Right renal pelvis (tissue), 4 donors: ENCODE results near the gene CCR3. TPM values are rescaled to one million over a fixed set of nuclear protein-coding genes. Genes with fewer than 3 reads are reported as not detected.
"Not testable (repeated sequence)": the region's sequence is repeated elsewhere in the genome, so short reads cannot be mapped to it uniquely, and the experiment has no call there.

Source experiments
- DNase-seq, 4 donors: peaks; one replicate each; pipeline ENCODE4 v3.0.0-alpha.2; 2013; ENCODE audit warnings: low read depth in 4 of 4, low spot score in 3 of 4, missing footprints in 1 of 4
- polyA plus RNA-seq, 4 donors: library from polyadenylated mRNA; unstranded; fragments of 120-200 nt; gene quantifications; one replicate each; pipeline ENCODE4 v1.2.1, GENCODE V29; 2013; ENCODE audit not compliant: insufficient read length in 4 of 4

CCR3 gene
- polyA plus RNA-seq: not detected

DNA sequence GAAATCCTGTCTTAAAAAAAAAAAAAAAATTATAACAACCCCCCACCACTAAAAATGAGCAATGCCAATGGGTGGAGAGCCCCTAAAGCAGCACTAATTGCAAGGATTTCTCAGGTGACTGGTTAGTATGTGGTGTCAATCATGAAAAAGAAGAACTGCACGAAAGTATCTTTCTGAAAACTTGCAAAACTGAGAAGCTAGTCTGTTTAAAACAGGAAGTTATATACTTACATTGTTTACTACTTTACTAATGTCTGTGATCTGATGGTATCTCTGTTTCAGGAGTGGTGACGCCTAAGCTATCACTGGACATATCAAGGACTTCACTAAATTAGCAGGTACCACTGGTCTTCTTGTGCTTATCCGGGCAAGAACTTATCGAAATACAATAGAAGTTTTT is at the start of gene CCR3:
TSS of gene CCR3 (plus strand) at position 341 of the 400 bp plus-strand sequence. CDS start 22,699 bp downstream, outside the sequence.
- no peak for DNase-seq

DNA sequence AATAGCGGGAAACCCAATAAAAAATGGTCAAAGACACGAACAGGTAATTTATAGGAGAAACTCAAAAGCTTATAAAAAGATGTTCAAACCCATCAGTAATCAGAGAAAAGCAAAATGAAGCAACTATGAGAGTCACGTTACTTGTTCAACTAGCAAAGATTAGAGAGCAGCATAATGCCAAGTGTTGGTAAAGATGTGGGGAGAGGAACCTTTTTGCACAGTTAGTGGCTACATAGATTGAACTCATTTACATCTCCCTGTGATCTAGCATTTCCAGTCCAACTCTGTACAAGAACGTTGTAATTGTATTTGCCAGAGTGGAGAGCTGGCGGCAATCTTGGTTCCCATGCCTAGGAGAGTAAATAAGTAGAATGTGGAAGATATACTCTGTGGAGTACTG is 49.3 kb upstream of the CCR3 start:
- DNase-seq: no peak

DNA sequence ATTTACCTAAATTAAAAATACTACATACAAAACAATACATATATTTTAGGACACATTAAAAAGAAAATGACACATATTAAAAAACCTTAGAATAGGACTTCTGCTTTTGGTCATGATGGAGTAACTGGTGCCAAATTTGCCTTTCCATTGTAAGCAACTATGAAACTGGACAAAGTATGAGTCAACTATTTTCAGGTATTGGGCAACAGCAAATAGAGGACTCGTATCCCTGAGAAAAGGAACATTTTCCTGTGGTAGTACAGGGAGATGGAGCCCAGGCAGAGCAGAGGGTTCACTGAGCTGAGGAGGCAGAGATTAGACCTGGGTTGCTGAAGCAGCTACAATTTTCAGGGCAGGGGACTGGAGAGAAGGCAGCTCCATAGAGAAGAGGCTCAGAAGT is 48.8 kb upstream of the CCR3 start:
- no peak for DNase-seq

DNA sequence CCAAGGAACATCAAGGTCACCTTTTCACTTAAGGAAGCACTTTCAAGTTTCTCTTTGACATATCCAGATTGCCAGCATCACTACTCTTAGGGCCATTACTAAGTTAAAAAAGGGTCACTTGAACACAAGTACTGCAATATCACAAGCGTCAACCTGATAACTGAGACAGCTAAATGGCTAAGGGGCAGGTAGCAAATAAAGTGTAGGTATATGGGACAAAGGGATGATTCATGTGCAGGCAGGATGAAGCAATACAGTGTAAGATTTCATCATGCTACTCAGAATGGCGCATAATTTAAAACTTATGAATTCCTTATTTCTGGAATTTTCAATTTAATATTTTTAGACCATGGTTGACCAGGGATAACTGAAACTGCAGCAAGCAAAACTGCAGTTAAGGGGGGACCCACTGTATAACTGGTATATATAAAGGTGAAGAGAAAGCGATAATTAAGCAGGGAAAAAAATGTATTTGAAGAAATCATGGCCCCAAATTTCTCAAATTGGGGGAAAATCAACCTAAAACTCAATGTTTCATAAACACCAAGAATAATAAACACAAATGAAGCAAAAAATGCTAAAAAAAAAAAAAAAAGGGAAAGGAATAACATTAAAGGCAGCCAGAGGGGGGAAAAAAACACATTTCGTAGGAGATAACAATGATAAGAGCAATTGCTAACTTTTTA is 47.2 kb upstream of the CCR3 start:
- no peak for DNase-seq

DNA sequence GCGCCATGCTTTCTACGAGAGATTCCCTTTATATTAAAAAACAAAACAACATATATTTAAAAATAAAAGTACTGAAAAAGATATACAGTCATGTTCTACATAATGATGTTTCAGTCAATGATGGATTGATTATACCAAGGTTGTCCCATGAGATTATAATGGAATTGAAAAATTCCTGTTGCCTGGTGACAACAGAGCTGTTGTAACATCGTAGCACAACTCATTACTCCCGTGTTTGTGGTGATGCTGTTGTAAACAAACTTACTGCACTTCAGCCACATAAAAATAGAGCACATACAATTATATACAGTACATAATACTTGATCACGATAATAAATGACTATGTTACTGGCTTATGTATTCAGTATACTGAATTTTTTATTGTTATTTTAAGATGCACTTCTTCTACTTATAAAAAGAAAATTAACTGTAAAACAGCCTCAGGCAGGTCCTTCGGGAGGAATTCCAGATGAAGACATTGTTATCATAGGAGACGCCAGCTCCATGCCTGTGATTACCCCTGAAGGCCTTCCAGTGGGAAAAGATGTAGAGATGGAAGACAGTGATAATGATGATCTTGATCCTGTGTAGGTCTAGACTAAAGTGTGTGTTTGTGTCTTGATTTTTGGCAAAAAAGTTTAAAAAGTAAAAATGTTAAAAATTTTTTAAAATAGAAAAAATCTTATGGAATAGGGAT is 45.9 kb upstream of the CCR3 start:
- DNase-seq: no peak

DNA sequence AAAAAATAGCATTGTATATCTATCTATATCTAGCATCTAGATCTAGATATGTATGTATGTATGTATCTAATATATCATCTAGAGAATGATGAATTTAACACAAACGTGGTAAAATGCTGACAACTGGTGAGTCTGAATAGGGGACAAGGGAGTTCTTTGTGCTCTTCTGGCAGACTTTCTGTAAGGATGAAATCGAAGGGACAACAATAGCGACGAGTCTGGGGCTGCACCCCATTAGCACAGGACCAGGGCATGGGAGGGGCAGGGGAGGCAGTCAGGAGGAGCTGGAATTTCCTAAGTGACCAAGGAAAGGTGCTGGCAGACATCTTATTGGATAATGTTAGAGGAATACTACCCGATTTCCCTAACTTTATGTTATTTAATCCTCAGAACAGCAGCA is 42.0 kb upstream of the CCR3 start:
- no peak for DNase-seq

DNA sequence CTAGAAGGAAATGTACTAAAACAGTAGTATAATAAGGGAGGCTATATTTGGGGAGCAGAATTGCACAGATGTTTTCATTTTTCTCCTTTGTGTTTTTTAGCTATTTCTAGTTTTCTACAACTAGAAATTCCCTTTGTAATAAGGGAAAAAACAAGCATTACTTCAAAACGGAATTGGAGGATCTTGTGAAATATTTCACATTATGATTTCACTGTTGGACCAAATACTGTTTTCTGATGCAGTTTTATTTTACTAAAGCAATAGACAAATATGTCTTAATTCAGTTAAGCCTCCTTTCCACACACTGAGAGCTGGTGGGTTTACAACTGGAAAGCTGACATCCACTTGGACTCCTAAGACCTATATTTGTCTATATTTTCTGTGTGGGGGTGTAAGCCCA is 41.5 kb upstream of the CCR3 start:
- no peak for DNase-seq

DNA sequence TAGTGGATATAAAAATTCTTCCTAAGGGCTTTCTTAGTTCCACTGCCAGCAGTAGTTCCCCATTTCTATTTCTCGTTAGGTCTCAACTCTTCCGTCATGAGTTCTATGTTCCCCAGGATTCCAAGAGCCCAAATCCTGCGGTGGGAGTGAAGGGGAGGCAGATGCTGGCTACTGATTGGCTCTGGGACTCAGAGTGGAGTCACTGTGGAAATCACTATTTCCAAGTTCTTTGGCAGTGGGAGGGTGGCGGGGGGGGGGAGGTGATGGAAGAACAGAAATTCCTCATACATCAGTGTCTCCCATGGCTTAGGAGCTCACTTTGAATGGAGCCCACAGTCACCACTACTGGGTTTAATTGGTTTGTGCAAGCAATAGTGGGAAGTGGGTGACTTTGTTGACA is 39.7 kb upstream of the CCR3 start:
- DNase-seq: no peak

DNA sequence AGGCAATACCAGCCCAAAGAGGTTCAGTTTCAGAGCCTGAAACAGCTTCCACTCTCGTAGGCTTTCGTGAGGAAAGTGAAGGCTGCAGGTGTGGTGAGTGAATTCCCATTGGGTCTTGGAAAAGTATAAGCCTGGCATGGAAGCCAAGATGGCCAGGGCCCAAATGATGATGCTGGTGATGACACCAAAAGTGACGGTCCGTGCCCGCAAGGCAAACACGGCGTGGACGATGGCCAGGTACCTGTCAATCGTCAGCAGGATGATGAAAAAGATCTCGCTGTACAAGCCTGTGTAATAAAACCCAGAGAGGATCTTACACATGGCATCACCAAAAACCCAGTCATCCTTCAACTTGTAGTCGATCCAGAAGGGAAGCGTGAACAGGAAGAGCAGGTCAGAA is 38.6 kb upstream of the CCR3 start:
- no peak for DNase-seq

DNA sequence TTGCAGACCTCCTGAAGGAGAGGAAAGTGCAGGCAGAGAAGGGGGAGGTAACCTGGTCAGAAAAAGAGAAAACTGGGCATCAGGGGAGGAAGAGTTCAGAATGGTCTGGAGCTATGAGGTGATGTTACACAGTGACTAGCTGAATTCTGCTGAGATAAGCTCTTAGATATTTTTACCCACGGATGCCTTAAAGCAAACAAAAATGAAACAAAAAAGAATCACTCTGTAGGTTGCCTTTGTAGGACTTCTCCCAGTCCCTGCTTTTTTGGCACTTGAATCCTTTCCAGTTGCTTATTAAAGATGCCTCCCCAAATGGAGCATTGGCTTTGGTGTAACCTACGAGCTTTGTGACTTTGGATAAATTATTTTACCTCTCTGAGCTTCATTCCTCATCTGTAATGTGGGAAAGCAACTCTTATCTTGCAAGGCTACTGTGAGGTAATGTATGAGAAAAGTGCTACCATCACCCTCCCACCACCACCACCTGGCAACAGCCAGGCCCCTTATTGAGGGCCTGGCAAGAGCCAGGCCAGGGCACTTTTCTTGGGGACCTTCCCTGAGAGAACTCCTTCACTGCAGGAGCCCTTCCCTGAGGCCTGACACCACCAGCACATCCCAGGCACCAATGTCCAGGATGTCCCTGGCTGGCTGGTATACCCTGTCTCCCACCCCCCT is 36.8 kb upstream of the CCR3 start:
- DNase-seq: no peak

DNA sequence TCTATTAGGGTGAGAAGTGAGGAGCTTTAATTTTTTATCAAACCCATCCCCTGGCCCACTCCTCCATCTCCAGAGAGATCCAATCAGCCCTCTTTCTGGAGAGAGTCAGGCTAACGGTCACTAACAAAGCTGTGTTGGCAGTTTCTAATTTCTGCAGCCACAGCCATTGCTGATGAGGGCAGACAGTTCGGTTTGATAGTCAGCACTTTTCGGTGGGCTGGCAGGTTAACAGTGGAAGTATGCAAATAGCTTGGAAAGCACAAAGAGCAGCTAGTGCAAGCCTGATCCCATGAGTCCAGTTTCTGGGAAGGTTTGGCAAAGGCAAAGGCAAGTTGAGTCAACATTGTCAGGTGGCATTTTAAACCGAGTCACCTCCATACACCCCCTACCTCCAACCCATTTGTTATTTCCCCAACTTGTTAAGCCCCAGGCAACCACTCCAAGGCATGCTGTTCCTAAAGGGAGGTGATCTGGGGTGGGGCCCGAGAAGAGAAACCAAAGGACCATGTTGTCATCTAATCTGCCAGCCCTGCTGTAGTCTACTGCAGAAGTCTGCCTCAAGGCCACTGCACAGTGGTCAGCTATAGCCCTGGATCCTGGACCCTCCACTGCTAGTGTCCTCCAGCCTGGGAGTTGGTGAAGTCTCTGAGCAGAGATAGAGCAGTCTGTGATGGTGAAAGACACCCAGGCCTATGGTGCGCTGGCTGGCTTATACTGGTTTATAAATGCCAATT is 35.8 kb upstream of the CCR3 start:
- DNase-seq: no peak

DNA sequence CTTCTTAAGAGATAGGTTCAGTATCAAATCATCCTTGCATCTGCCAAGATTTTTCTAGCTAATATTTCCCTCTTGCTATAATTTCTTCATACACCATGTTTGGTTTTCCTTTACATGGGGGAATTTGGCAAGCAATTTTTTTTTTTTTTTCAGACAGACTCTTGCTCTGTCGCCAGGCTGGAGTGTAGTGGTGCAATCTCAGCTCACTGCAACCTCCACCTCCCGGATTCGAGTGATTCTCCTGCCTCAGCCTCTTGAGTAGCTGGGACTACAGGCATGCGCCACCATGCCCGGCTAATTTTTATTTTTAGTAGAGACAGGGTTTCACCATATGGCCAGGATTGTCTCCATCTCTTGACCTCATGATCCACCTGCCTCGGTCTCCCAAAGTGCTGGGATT is 34.7 kb upstream of the CCR3 start:
- DNase-seq: not testable (repeated sequence)

DNA sequence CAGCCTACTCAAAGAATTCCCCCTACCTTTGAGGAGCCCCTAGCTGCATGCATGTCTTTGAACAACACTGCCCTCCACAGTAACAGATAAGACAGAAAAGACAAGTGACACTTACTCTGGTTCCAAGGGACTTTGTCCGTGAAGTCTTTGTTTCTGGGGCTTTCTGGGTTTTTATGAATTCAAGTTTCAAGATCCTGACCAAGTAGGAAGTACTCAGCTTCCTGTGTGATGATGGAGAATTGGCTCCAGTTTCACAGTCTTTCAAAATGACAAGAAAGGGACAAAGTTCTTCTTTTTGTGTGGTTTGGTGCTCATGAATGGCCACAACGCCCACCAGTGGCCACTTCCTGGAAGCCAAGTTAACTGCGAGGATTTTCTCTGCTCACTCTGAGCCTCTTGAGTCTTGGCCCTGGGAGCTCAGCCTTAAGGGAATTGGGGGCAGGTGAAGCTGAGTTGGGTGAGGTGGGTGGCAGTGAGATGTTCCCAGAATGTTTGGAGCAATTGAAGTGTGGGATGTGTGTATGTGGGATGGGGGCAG is 34.0 kb upstream of the CCR3 start, which contains the start of gene CCR1:
TSS of gene CCR1 (minus strand) at position 147 of the 538 bp plus-strand sequence. CDS start 4,000 bp downstream, outside the sequence.
- DNase-seq: no peak

DNA sequence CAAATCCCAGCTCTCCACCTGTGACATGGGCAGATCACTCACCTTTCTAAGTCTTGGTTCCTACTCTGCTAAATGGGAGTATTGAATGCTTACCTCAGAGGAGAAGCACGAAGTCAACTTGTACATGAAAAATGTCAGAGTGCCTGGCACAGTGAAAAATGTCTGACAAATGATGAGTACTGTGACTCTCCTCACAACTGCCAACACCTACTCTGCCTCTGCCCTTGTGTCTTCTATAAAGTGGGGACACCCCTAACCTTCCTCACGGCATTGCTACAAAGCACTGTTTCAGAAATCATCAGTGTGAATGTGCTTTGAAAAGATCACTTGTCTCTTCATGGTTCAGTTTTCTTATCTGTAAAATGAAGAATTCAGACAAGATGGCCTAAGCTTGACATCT is 33.2 kb upstream of the CCR3 start:
- no peak for DNase-seq

DNA sequence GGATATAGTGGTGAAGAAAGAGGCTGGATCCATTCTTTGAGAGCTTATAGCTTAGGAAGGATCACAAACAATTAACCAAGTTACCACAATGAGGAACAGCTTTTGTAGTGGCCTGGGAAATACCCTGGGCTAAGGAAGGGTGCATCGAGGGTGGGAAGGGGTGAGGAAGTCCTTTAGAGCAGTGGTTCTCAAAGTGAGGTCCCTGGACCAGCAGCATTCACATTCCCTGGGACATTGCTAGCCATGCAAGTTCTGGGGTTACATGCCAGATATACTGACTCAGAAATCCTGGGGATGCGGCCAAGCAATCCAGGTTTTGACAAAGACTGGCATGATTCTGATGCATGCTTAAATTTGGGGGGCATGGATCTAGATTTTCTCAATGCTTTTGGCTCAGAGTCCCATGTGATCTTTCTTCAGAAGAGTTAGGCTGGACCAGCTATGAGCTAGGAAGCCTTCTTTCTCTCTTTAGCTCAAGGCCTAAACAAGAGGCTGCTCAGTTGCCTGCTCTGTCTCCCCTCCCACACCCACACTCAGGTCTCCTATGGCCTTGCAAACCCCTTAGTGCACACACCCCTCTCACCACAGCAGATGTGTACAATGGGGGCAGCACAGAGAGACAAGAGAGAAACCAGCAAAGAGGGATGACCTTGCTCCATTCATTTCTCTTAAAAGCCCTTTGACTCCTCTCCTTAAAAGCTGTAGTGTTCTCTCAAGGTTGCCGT is 32.4 kb upstream of the CCR3 start:
- DNase-seq: no peak

DNA sequence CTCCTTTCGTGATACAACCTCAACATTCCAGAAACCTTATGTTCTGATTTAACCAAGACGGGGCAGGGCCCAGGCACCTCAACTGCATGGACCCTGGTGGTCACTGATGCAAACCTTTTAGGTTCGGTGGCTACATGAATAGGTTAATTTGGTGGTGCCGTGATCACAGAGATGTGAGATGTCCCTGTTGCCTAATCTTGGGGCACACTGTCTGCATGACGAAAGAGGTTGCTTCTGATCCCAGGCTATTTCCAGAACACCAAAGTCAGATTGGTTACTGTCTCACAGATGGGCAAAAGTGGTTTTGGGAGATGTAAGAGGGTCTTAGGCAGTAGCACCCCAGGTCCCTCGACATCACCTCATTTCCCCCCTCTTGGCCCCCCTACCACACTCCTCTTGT is 30.2 kb upstream of the CCR3 start:
- no peak for DNase-seq

DNA sequence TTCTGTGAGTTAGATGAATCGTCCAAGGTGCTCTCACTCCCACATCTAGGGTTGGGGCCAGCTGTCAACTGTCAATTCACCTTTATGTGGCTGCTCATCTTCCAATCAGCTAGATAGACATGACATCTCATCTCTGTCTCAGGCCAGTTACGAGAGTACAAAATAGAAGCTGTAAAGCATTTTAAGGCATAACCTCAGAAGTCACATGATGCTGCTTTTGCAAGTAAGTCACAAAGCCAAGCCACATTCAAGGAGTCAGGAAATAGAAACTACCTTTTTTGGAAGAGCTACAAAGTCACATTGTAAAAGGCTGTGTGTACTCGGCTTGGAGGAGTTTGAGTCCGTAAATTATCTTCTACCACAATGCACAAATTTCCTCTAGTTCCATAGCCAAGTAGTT is 29.1 kb upstream of the CCR3 start:
- DNase-seq: no peak

DNA sequence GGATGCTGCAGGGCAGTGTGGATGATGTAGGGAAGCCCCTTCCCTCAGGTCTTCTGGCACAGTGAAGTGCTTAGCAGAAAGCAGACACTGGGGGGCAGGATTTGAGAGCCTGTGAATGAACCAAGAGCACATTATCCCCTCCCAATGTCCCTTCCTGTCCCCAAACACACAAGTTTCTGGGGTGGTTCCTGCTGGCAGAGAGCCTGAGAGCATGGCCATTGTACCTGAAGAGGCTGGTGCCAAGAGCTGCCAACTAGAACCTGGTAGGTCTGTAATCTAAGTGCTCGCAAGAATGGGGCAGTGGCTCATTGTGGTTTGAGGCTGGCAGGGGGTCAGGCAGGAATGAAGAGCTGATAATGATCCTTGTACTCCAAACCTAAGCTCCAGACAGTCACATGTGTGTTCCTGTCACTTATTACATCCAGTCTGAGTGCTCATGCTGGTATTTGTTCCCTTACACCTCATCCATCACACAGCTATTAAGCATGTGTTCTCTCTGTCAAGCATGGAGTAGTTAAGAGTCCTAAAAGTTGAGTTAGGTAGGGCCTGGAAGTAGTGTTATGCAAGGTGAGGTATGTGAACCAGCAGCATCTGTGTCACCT is 27.4 kb upstream of the CCR3 start:
- no peak for DNase-seq

DNA sequence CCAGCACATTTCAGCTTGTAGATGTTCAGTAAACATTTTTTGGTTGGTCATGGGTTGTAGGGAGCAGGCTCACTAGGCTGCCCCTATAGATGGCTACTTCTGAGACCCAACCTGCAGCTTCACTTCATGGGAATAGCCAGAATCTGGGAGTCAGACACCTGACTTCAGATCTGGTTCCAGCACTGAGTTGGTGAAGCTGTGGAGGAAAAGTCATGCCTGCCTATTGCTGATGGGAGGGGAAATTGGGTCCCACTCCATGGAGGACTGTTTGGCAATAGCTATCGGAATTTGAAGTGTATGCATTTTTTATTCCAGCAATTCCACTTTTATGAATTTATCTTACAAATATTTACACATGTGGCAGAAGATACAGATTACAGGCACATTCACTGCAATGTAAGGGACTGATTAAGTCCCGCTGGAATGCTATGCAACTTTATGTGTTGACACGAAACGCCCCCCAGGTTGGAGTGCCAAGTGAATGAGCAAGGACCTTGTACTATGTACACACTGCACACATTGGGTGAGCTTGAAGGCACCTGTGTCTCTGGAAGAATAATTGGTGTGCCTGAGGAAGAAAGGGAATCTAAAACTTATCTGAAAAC is 26.3 kb upstream of the CCR3 start:
- DNase-seq: no peak
